ENCODE measurements around the gene NPIPB2. TPM values are rescaled to one million over a fixed set of nuclear protein-coding genes. Genes with fewer than 3 reads are reported as not detected.

The NPIPB2 gene
- total RNA-seq, 1 donor from 2014 or later: 4.6 TPM

GRCh38 chr16:11903906-11904305 is 37.9 kb downstream of the NPIPB2 start:
- DNase-seq (ENCODE audit: low spot score): no peak

GRCh38 chr16:11901091-11901490 is 40.8 kb downstream of the NPIPB2 start:
- no peak for DNase-seq (ENCODE audit: low spot score)

GRCh38 chr16:11896486-11897176 is 45.2 kb downstream of the NPIPB2 start:
- DNase-seq (ENCODE audit: low spot score): no peak

GRCh38 chr16:11893571-11893970 is 48.3 kb downstream of the NPIPB2 start:
- no peak for DNase-seq (ENCODE audit: low spot score)

- no peak for DNase-seq (ENCODE audit: low spot score)
These were observed 49.1 kb downstream of the NPIPB2 start for GRCh38 chr16:11892761-11893160.

- DNase-seq (ENCODE audit: low spot score): no peak
These were observed 51.4 kb downstream of the NPIPB2 start for GRCh38 chr16:11890231-11890965.

GRCh38 chr16:11886881-11887280 is 55.0 kb downstream of the NPIPB2 start:
- DNase-seq (ENCODE audit: low spot score): no peak

- DNase-seq (ENCODE audit: low spot score): no peak
These were observed 57.8 kb downstream of the NPIPB2 start for GRCh38 chr16:11884035-11884434.

- DNase-seq (ENCODE audit: low spot score): no peak
These were observed 61.8 kb downstream of the NPIPB2 start for GRCh38 chr16:11880007-11880406.

GRCh38 chr16:11877374-11877773 is 64.5 kb downstream of the NPIPB2 start:
- no peak for DNase-seq (ENCODE audit: low spot score)

Other genes starting within 250 kb of the NPIPB2 start
- gene TXNDC11, start 199.2 kb downstream of the NPIPB2 start, total RNA-seq (ENCODE audit: insufficient read depth, low replicate concordance): 30.3 TPM
- 61.2 TPM for gene ZC3H7A, start 144.8 kb downstream of the NPIPB2 start, total RNA-seq (ENCODE audit: insufficient read depth, low replicate concordance)
- gene RSL1D1, start 90.5 kb downstream of the NPIPB2 start, total RNA-seq (ENCODE audit: insufficient read depth, low replicate concordance): 63.8 TPM
- 72.5 TPM for gene GSPT1, start 26.1 kb downstream of the NPIPB2 start, total RNA-seq (ENCODE audit: insufficient read depth, low replicate concordance)
- gene TNFRSF17, start 23.2 kb upstream of the NPIPB2 start, total RNA-seq (ENCODE audit: insufficient read depth, low replicate concordance): not detected
- gene SNX29, start 34.7 kb upstream of the NPIPB2 start, total RNA-seq (ENCODE audit: insufficient read depth, low replicate concordance): 26.2 TPM

Measured in umbilical cord (tissue), 2 donors.